Stimulated activated CD4-positive, alpha-beta T cell treated with anti-CD3 and anti-CD28 coated beads, Interleukin-1b, Interleukin-23, amount 100 ng/mL, for 1 hour (primary cell): ENCODE measurements around the gene ACSM5.
"Not testable (repeated sequence)": the region's sequence is repeated elsewhere in the genome, so short reads cannot be mapped to it uniquely, and the experiment has no call there.

ENCODE experiments used
- DNase-seq, 2 donors: peaks; one replicate each; pipeline ENCODE4 v3.0.0-alpha.2; 2020; ENCODE audit warnings: low read depth in 2 of 2

The ACSM5 gene

DNA sequence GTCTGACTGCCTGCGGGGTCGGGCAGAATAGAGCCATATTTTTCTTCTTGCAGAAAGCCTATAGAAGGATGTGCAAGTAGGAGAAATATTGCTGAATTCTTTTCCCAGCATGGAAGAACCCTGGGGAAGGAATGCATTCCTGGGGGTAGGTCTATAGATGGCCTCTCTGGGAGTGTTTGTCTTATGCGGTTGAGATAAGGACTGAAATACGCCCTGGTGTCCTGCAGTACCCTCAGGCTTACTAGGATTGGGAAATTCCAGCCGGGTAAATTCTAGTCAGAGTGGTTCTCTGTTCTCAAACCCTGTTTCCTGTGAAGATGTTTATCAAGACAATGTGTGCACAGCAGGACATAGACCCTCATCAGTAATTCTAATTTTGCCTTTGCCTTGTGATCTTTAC, 44.3 kb downstream of the ACSM5 start:
- DNase-seq = not testable (repeated sequence)

DNA sequence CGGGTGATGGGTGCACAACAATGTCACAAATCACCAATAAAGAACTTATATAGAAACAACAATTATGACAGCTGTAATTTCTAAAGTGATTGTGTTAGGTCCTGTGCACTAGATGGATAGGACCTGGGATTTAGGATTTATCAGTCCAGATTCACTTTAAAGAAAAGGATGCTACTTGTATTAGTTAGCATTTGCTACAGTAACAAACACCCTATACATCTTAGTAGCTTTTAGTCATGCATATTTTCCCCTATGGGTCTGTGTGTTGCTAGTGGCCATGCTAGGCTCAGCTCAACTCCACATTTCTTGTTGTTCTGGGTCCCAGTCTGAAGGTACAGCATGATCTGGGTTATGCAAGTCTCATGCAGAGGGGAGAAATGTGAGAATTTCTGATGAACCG, 49.9 kb downstream of the ACSM5 start:
- not testable (repeated sequence) for DNase-seq

DNA sequence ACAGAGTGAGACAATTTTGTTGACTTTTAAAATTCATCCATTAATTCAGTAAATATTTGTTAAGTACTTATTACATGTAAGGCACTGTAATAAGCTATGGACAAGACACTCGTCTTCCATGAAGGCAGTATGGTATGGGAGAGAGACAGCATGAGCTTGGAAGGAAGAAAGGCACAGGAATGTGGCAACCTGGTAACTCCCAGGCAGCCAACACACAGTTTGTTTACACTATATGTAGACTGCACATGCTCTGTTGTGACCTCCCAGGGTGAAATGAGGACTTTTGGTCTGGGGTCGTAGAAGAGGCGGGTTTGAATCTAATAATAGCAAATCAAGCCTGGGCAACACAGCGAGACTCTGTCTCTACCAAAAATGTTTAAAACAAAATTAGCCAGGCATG, 51.0 kb downstream of the ACSM5 start:
- not testable (repeated sequence) for DNase-seq

DNA sequence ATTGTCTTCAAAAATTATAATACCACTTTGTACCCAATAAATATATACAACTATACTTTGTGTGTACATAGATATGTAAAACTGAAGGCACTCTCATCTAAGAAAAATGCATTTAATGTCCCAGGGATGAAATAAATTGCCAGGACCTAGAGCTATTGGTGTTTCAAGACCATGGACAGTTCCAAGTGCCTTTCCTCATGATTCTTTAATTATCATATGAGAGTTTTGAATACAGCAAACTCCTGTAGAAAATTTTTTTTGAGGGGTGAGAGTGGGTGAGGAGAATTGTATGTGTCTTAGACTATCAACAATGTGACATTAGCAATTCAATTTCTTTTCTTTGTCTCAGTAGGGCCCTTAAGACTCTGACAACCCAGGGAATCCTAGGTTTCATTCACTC, 59.6 kb downstream of the ACSM5 start:
- not testable (repeated sequence) for DNase-seq

DNA sequence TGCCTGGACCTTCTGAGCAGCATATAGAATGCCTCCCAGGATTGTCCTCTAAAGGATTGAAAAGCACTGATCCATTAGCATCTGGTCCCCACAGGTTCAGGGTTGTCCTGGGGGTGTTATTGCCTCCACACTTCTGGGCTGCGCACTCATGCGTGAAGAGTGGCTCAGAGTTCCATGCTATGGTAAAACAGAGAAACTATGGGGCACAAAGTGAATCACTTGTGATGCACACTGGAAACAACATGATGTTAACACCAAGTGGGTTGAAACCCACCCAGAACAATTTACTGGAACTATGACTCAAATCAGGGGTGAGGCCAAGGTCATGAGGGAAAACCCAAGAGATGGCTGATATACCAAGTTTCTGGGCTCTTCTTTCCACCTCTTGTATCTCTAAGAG, 60.6 kb downstream of the ACSM5 start:
- DNase-seq = not testable (repeated sequence)

DNA sequence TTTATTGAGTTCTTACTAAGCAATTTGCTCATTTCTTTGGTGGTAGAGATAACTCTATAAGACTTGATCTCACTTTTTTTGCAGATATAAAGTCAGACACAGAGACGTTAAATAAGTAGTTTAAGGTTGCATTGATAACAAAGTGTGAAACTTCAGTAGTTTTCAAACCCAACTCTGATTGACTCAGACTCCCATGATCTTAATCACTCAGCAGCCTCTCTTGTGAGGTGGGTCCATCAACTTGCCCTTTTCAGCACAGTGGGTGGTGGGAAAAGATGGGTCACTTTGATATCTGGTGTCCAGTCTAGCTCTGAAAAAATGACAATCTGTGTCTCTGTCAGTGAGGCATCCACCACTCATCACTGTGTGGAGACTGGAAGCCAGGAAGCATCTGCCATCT, 61.4 kb downstream of the ACSM5 start:
- not testable (repeated sequence) for DNase-seq

DNA sequence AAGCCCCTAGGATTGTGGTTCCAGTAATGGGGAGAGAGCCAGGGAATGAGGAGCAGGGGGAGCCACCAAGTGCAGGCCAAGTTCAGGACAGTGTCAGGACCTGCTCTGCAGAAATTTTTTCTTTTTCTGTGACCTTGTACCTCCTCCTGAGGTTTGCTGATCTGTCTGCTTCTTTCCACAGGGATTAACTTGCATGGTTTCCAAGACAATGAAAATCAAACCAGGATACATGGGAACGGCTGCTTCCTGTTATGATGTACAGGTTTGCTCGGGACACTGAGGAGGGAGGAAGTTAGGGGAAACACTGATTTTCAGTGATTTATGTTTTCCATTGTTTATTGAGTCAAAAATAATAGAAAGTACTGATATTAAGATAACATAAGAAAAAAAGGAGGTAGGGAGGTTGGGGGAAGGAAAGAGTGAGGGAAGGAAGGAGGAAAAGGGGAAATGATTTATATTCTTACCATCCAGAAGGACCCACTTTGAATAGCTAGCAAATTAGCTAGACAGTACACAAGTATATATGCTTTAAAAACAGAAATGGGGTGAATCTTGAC, 67.9 kb downstream of the ACSM5 start:
- DNase-seq = not testable (repeated sequence)

DNA sequence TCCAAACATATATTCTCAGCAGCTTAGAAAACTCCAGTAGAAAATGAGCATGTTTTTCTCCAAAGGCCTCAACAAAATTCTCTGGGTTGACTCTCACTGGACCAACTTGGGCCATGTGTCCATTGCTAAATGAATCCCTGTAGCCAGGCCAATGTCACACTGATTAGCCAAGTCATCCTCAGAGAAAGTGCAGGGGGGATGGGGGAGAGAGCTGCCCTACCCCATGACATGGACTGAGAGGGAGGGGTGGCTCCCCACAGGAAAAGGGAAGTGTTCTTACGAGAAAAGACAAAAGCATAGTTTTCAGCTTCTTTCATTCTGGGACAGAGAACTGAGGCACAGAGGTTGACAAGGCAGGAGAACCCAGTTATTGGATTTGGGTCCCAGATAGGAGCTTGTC, 74.7 kb downstream of the ACSM5 start:
- not testable (repeated sequence) for DNase-seq

DNA sequence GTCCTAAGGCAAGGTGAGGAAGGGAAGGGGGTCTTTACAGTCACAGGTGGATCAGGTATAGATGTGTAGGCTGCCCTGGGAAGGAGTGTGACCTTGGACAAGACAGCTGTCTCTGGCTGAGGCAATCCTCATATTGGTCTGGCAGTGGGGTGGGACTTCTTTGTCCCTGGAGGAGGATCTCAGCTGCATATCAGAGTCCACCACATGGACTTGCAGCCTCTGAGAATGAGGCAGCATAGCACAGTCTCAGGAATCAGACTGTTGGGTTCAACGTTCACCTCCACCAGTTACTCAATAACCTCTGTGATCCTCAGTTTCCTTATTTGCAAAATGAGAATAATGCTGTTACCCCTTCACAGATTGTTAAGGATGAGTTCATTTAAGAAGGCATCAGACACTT, 75.4 kb downstream of the ACSM5 start:
- DNase-seq = no peak

DNA sequence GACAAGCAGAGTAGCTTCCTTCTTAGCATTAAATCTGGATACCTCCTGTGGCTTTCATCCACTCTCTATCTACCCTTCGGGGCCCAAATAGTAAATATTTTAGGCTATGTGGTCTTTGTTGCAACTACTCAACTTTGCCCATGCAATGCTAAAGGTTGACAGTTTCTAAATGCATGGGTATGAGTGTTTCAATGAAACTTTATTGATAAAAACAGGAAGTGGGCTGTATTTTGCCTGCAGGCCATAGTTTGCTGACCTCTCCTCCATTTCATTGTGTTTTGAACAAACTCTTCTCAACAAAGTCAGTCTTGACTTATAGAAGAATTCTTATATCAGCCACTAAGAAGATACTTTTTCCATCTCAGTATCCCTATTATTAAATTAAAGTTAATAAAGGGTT, 76.1 kb downstream of the ACSM5 start:
- no peak for DNase-seq
